ENCODE measurements around the gene EFNA5.

DNA sequence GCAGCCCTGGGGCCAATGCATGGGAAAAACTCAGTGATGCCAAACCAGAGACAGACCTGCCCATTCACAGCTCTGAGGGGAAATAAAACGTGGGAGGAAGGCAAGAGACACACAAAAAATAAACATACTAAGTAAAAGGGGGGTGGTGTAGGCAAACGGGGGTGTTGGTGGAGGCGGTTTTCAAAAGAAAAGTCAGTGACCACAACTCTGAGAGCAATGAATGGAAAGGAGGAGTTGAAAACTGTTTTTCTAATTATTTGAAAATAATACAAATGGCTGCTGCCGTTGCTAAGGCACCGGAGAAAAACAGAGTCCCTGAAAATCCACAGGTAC is 293.5 kb downstream of the EFNA5 start:
- no peak for TF ChIP-seq EZH2 (IDR thresholded peaks at IDR 0.05; ENCODE audit: low read depth)
- TF ChIP-seq, protein P1, sequence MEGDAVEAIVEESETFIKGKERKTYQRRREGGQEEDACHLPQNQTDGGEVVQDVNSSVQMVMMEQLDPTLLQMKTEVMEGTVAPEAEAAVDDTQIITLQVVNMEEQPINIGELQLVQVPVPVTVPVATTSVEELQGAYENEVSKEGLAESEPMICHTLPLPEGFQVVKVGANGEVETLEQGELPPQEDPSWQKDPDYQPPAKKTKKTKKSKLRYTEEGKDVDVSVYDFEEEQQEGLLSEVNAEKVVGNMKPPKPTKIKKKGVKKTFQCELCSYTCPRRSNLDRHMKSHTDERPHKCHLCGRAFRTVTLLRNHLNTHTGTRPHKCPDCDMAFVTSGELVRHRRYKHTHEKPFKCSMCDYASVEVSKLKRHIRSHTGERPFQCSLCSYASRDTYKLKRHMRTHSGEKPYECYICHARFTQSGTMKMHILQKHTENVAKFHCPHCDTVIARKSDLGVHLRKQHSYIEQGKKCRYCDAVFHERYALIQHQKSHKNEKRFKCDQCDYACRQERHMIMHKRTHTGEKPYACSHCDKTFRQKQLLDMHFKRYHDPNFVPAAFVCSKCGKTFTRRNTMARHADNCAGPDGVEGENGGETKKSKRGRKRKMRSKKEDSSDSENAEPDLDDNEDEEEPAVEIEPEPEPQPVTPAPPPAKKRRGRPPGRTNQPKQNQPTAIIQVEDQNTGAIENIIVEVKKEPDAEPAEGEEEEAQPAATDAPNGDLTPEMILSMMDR (conservative IDR thresholded peaks at IDR 0.05): no peak

Measured in PC-9 (cell line).